Measurements from ENCODE around the gene AIG1.

DNA sequence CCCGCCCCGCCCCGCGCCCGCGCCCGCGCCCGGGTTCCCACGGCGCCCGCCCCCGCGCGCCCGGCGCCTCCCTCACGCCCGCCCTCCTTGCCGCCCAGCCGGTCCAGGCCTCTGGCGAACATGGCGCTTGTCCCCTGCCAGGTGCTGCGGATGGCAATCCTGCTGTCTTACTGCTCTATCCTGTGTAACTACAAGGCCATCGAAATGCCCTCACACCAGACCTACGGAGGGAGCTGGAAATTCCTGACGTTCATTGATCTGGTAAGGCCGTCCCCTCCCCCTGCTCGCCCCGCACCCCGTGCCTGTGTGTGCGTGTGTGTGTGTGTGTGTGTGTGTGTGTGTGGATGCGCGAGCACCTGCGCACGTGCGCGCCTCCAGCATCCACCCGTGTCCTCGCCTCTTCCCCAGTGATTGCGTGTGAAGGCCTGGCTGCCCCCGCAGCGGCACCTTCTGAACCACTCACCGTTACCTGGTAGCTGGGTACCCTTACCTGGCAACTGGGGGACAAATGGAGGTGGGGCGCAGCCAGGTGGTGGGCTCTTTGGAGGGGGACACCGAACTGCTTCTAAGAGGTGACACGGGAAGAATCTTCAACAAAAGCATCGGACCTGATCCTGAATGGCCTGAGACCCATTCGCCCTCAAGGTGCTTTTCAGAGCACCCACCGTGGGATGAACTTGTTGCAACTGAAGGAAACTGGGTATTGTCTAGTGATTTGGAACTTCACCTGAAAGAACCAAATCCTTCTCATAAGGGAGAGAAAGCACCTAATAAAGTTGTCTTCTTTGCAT lies at the start of gene AIG1:
- TF ChIP-seq FOXK2 (IDR thresholded peaks at IDR 0.05) (no peak), BHLHE40 (IDR thresholded peaks at IDR 0.05; ENCODE audit: borderline replicate concordance) (no peak), FOXM1 (IDR thresholded peaks at IDR 0.05; ENCODE audit: borderline replicate concordance) (no peak), TARDBP (IDR thresholded peaks at IDR 0.05) (no peak)
